Dermis microvascular lymphatic vessel endothelial cell (primary cell): ENCODE data around the gene TRIM17. TPM values are rescaled to one million over a fixed set of nuclear protein-coding genes. Genes with fewer than 3 reads are reported as not detected.
"Not testable (repeated sequence)": the region's sequence is repeated elsewhere in the genome, so short reads cannot be mapped to it uniquely, and the experiment has no call there.

Experiments used
- DNase-seq, 2 donors: peaks; one replicate each; pipeline versions ENCODE4 v3.0.0 to v3.0.0-alpha.2; 2010; ENCODE audit warnings: low read depth in 2 of 2
- total RNA-seq: library from RNA; depleted of rRNA; stranded (reverse); fragments of >200 nt; gene quantifications from 2 replicates; pipeline ENCODE4 v1.2.1, GENCODE V29; 2014

TRIM17 gene
- total RNA-seq, 1 donor from 2014 or later: not detected

- DNase-seq: no peak
These were observed 33.5 kb upstream of the TRIM17 start for GRCh38 chr1:228450200-228450599.

GRCh38 chr1:228448372-228448771 lies 31.7 kb upstream of the TRIM17 start:
- DNase-seq: no peak

GRCh38 chr1:228446852-228447251 lies 30.2 kb upstream of the TRIM17 start:
- no peak for DNase-seq

- peak in 1 of 2 donors; percentile 26 for DNase-seq
These were observed 29.4 kb upstream of the TRIM17 start for GRCh38 chr1:228445843-228446650.

- DNase-seq: no peak
These were observed 28.8 kb upstream of the TRIM17 start for GRCh38 chr1:228445490-228445842.

- no peak for DNase-seq
These were observed 26.7 kb upstream of the TRIM17 start for GRCh38 chr1:228443395-228443794.

- DNase-seq: no peak
These were observed 24.3 kb upstream of the TRIM17 start for GRCh38 chr1:228440761-228441500.

- no peak for DNase-seq
These were observed 21.6 kb upstream of the TRIM17 start for GRCh38 chr1:228438266-228438665.

GRCh38 chr1:228437424-228437962 lies 20.8 kb upstream of the TRIM17 start:
- DNase-seq: no peak

GRCh38 chr1:228434689-228435088 lies 18.0 kb upstream of the TRIM17 start:
- DNase-seq: no peak

- not testable (repeated sequence) for DNase-seq
These were observed 16.8 kb upstream of the TRIM17 start for GRCh38 chr1:228433337-228434053.

- no peak for DNase-seq
These were observed 13.6 kb upstream of the TRIM17 start for GRCh38 chr1:228430243-228430642.

- no peak for DNase-seq
These were observed 13.0 kb upstream of the TRIM17 start for GRCh38 chr1:228429698-228430097.

- DNase-seq: no peak
These were observed 12.3 kb upstream of the TRIM17 start for GRCh38 chr1:228429007-228429406.

GRCh38 chr1:228428412-228428811 lies 11.8 kb upstream of the TRIM17 start:
- DNase-seq: no peak

- no peak for DNase-seq
These were observed 10.0 kb upstream of the TRIM17 start for GRCh38 chr1:228426518-228427175.

GRCh38 chr1:228424685-228425660 lies 8.3 kb upstream of the TRIM17 start:
- DNase-seq: no peak

GRCh38 chr1:228423404-228424053 lies 6.9 kb upstream of the TRIM17 start:
- no peak for DNase-seq

- DNase-seq: no peak
These were observed 4.5 kb upstream of the TRIM17 start for GRCh38 chr1:228420968-228421826.
